NT2/D1 (cell line): Measurements from ENCODE around the gene CWH43.
A peak's percentile ranks its signal among the peaks of the same experiment; 100 is the strongest.

Experiments
- DNase-seq: peaks from one replicate; pipeline ENCODE4 v3.0.0-alpha.2; 2011; ENCODE audit warnings: low read depth, low spot score
- H3K27me3 ChIP-seq: 2 replicates; pipeline ENCODE4 v1.6.0; 2011; ENCODE audit warnings: mild to moderate bottlenecking; ENCODE audit not compliant: insufficient read length, insufficient read depth
- H3K36me3 ChIP-seq: 2 replicates; pipeline ENCODE4 v1.6.1; 2011; ENCODE audit warnings: mild to moderate bottlenecking, low read length, mixed read lengths; ENCODE audit not compliant: insufficient read depth, insufficient read length
- H3K4me1 ChIP-seq: 2 replicates; pipeline ENCODE4 v1.5.1; 2011; ENCODE audit not compliant: insufficient read depth, insufficient read length
- H3K4me3 ChIP-seq: 2 replicates; pipeline ENCODE4 v1.5.1; 2011; ENCODE audit warnings: low read depth; ENCODE audit not compliant: insufficient read length
- H3K9ac ChIP-seq: 2 replicates; pipeline ENCODE4 v1.6.0; 2011; ENCODE audit warnings: low read depth; ENCODE audit not compliant: insufficient read length
- H3K9me3 ChIP-seq: 2 replicates; pipeline ENCODE4 v1.5.1; 2011; ENCODE audit warnings: mild to moderate bottlenecking, low read length; ENCODE audit not compliant: insufficient read depth
- SUZ12 ChIP-seq: IDR thresholded peaks from 2 replicates; pipeline ENCODE4 v1.6.1; 2011; ENCODE audit not compliant: insufficient read length, insufficient read depth; ENCODE audit errors: extremely low read depth
- YY1 ChIP-seq: IDR thresholded peaks from 2 replicates; pipeline ENCODE4 v1.6.1; 2011; ENCODE audit not compliant: insufficient read length, insufficient read depth
- ZNF274 ChIP-seq: IDR thresholded peaks from 2 replicates; pipeline ENCODE4 v1.6.1; 2011; ENCODE audit warnings: mild to moderate bottlenecking, low read depth, low read length

CWH43 gene

DNA sequence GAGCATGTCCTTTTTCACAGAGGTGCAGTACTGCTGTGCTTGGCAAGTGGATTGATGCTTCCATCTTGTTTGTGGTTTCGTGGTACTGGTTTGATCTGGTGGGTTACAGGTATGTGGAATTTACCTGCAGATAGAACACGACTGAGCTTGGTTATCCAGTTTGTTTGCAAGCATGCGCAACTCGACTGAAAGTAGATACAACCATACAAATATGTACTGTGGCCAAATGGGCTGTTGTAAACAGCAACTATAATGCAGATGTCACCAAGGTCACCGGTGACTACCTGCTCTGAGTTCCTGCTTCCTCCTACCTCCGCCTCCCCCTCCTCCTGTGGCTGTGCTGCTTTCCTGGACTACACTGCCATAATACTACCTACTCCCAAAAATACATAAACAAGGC lies 12.4 kb downstream of the CWH43 start:
- Histone ChIP-seq H3K9ac (no peak overlapping the region), H3K27me3 (no peaks in the 10 kb centered on the region), H3K4me3 (no peak overlapping the region), H3K4me1 (no peaks in the 10 kb centered on the region), H3K9me3 (no peaks in the 10 kb centered on the region), H3K36me3 (no peaks in the 10 kb centered on the region)
- DNase-seq, result no peak
- TF ChIP-seq YY1, result no peak
- TF ChIP-seq SUZ12, result no peak
- TF ChIP-seq ZNF274, result no peak

DNA sequence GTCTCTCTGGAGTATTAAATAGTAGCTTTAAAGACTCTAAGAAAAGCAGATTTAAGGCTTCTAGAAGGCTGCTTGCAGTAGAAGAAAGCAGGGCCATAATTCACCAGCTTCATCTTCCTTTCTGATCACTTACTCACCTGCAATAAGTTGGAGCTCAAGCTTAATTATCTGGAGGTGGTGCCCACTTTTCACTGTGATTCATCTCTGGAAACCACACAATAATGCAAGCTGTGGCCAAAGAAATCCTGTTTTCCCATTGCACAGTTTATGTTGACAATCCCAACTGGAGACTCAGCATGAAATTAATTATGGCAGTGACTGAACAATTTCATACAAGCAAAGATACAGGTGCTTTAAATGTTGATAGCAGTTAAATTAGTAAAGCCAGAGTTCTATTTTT lies 14.7 kb downstream of the CWH43 start:
- TF ChIP-seq YY1 (no peak), ZNF274 (no peak), SUZ12 (no peak)
- Histone ChIP-seq H3K36me3 (no peaks in the 10 kb centered on the region), H3K4me1 (no peaks in the 10 kb centered on the region), H3K4me3 (no peak overlapping the region), H3K27me3 (no peaks in the 10 kb centered on the region), H3K9ac (no peak overlapping the region), H3K9me3 (no peaks in the 10 kb centered on the region)
- no peak for DNase-seq

DNA sequence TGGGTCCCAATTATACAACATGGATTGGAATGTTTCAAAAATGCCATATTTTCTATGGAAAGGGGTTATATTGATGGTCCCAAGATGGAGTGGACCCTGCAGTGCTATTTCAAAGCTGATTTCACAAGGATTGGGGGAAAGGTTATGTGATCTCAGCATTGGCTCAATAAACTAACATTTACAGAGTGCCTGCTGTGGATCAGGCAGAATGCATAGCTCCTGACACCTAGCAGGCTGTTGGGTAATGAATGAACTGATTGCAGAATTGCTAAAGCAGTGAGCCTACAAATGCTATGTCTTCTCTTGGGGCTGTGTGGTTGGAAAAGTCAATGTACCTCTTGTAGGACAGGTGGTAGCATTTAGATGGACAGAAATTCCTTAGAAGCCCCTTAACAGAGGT lies 16.9 kb downstream of the CWH43 start:
- Histone ChIP-seq H3K9me3 (no peaks in the 10 kb centered on the region), H3K36me3 (no peaks in the 10 kb centered on the region), H3K4me3 (no peak overlapping the region), H3K27me3 (no peaks in the 10 kb centered on the region), H3K9ac (no peak overlapping the region), H3K4me1 (no peaks in the 10 kb centered on the region)
- DNase-seq, result no peak
- no peak for TF ChIP-seq SUZ12
- TF ChIP-seq ZNF274, result no peak
- TF ChIP-seq YY1, result no peak

DNA sequence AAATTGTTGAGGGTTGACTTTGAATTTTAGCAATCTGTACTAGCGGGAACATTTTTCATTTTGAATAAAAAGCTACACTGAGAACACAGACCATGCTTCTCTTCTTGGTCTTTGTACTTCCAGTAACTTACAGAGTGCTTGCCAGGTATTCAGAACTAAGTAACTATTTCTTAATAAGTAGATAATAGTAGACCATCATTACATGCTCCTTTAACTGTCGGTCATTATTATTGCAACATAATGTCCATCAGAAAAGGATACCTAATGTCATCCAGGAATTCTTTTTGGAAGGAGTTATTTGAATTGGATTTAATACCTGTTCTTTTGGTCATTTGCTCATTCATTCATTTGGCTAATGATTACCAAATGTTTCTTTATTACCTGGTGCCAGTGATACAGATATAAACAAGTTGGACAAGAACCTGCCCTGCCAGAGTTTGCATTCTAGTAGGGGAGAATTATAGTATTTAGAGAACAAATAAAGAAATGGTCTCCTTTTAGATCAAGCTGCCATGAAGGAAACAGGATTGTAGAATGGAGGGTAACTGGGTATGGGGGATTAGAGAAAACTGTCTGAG lies 32.7 kb downstream of the CWH43 start:
- TF ChIP-seq ZNF274 (no peak), SUZ12 (no peak), YY1 (no peak)
- H3K36me3 ChIP-seq, result no peaks in the 10 kb centered on the region
- H3K9me3 ChIP-seq, result no peaks in the 10 kb centered on the region
- no peak overlapping the region for H3K4me3 ChIP-seq
- no peaks in the 10 kb centered on the region for H3K4me1 ChIP-seq
- no peak for DNase-seq
- no peak overlapping the region for H3K9ac ChIP-seq
- no peaks in the 10 kb centered on the region for H3K27me3 ChIP-seq

DNA sequence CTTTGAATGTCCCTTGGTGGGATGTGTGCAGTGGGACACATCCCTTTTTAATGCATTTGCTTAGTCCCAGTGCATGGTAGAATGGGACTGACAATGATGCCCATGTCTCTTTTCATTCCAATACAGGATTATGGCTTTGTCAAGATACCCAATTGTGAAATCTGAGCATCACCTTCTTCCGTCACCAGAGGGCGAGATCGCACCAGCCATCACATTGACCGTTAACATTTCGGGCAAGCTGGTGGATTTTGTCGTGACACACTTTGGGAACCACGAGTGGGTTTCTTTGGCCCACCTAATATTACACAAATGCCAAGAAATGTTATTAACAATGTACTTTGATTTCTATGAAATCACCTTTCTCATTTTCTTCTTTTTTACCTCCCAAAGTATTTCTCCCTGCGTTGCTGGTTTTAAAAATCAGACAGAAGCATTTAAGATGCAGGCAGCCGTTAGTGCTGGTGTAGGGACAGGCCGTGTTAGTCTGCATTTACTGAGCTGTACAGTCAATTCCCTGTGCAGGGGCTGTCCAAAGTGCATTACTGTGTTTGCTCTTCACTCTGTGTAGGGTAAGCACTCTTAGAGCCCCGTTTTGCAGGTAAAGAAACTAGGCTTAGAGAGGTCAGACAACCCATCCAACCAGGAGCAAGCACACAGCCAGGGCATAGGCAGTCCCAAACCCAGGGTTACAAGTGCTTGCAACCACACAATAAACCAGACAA lies 46.5 kb downstream of the CWH43 start:
- no peaks in the 10 kb centered on the region for H3K4me1 ChIP-seq
- peak; percentile 8 for DNase-seq
- peaks cover 18% of the 10 kb centered on the region for H3K27me3 ChIP-seq

DNA sequence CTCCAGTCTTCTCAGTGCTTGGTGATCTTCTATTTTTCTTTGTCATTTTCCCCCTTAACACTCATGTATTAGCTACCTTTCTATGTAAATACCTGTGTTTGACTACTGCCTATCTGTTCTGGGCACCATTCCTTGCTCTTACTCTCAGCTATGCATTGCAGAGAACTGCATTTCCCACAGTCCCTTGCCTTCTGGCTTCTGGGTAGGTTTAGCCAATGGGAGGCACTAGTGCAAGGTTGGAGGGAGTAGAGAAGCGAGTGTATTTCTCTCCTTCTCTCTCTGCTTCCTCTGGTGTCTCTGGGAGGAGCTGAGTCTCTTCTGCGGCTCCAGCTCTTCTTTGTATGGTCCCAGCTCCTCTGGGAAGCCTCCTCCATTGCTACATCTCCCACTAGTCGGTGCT lies 50.5 kb downstream of the CWH43 start:
- Histone ChIP-seq H3K4me3 (no peak overlapping the region), H3K4me1 (no peaks in the 10 kb centered on the region), H3K9ac (no peak overlapping the region), H3K27me3 (peaks cover 15% of the 10 kb centered on the region), H3K36me3 (no peaks in the 10 kb centered on the region), H3K9me3 (no peaks in the 10 kb centered on the region)
- no peak for TF ChIP-seq ZNF274
- no peak for TF ChIP-seq YY1
- TF ChIP-seq SUZ12, result no peak
- no peak for DNase-seq

More for the DNA sequence above, 46.5 kb downstream of the CWH43 start:
- no peaks in the 10 kb centered on the region for H3K36me3 ChIP-seq
- H3K4me3 ChIP-seq, result no peak overlapping the region
- H3K9me3 ChIP-seq, result no peaks in the 10 kb centered on the region
- TF ChIP-seq YY1, result no peak
- no peak for TF ChIP-seq ZNF274
- no peak for TF ChIP-seq SUZ12
- H3K9ac ChIP-seq, result no peak overlapping the region

DNA sequence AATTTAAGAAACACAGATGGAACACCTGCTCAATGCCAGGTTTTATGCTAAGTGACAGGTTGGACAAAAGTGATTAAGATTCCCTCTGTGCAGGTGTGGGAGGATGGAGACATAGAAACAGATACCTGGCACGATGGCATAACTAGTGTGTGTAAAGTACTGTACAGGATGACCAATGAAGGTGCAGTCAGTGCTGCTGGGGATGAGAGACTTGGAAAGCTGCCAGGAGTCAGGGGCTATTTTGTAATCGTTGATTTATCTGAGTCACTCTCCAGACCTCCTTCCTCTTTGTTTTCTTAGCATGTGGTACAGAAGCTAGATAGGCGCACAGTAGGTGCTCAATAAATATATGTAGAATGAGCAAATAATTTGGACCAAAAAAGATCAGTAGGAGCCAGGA lies 58.2 kb downstream of the CWH43 start:
- Histone ChIP-seq H3K9ac (no peak overlapping the region), H3K36me3 (no peaks in the 10 kb centered on the region), H3K4me3 (no peak overlapping the region), H3K9me3 (no peaks in the 10 kb centered on the region), H3K4me1 (no peaks in the 10 kb centered on the region), H3K27me3 (peaks cover 38% of the 10 kb centered on the region)
- TF ChIP-seq SUZ12 (no peak), YY1 (no peak), ZNF274 (no peak)
- DNase-seq, result no peak
